ENCODE measurements around the gene LCTL. TPM values are rescaled to one million over a fixed set of nuclear protein-coding genes. Genes with fewer than 3 reads are reported as not detected.

Gene LCTL
- total RNA-seq, 1 experiment from 2014 or later = not detected

- Histone ChIP-seq H3K4me1 (ENCODE audit: control insufficient read depth, insufficient read depth, low read length) (no peaks in the 10 kb centered on the region), H3K27ac (ENCODE audit: low read length) (no peak overlapping the region), H3K4me3 (ENCODE audit: low read depth in 2 of 2, low read length in 2 of 2) (no peak overlapping the region), H3K27me3 (ENCODE audit: control insufficient read depth, insufficient read depth, low read length) (no peaks in the 10 kb centered on the region), H3K9me3 (ENCODE audit: control insufficient read depth, insufficient read depth, low read depth, low read length) (no peaks in the 10 kb centered on the region), H3K36me3 (ENCODE audit: control insufficient read depth, insufficient read depth, low read length) (no peaks in the 10 kb centered on the region)
- no TSS peak for BruUV-seq (replicated peaks)
- no peak for DNase-seq (ENCODE audit: low read depth, low spot score)
- in situ Hi-C loops (cut with HindIII; ENCODE audit: low pct_unique_long_range_greater_than_20kb, low sequenced_read_pairs) = no loop called here
- intact Hi-C loops (cut with micrococcal nuclease; ENCODE audit: unreplicated experiment) = no loop called here
- CTCF ChIA-PET = interaction anchor here (0.6 kb wide), 1 partner anchor 564 kb away, joined by 6 read pairs; no protein-coding TSS in a partner anchor
- TF ChIP-seq POLR2AphosphoS5 (IDR thresholded peaks at IDR 0.05; ENCODE audit: low read depth, low read length) (no peak), TCF7L2 (IDR thresholded peaks at IDR 0.05; ENCODE audit: low read depth, low read length) (no peak), REST (IDR thresholded peaks at IDR 0.05; ENCODE audit: insufficient read depth in 1 of 2, low read depth in 2 of 2, low read length in 1 of 2) (no peak), CTCF (IDR thresholded peaks at IDR 0.05) (no peak), SIN3A (IDR thresholded peaks at IDR 0.05; ENCODE audit: borderline replicate concordance, insufficient read depth, low read depth, low read length) (no peak)
- POLR2A ChIA-PET = interaction anchor here (0.6 kb wide), 1 partner anchor 37 kb away, joined by 3 read pairs; no protein-coding TSS in a partner anchor
- ATAC-seq = no peak
These were observed 43.1 kb upstream of the LCTL start for GRCh38 chr15:66608881-66609280.

GRCh38 chr15:66608159-66608558 is 42.4 kb upstream of the LCTL start:
- Histone ChIP-seq H3K4me1 (ENCODE audit: control insufficient read depth, insufficient read depth, low read length) (no peaks in the 10 kb centered on the region), H3K27ac (ENCODE audit: low read length) (no peak overlapping the region), H3K9me3 (ENCODE audit: control insufficient read depth, insufficient read depth, low read depth, low read length) (no peaks in the 10 kb centered on the region), H3K27me3 (ENCODE audit: control insufficient read depth, insufficient read depth, low read length) (no peaks in the 10 kb centered on the region), H3K36me3 (ENCODE audit: control insufficient read depth, insufficient read depth, low read length) (no peaks in the 10 kb centered on the region), H3K4me3 (ENCODE audit: low read depth in 2 of 2, low read length in 2 of 2) (no peak overlapping the region)
- no peak for TF ChIP-seq CTCF (IDR thresholded peaks at IDR 0.05)
- no TSS peak for BruUV-seq (replicated peaks)
- no peak for DNase-seq (ENCODE audit: low read depth, low spot score)
- no peak for ATAC-seq
- intact Hi-C loops (cut with micrococcal nuclease; ENCODE audit: unreplicated experiment) (no loop called here), in situ Hi-C loops (cut with HindIII; ENCODE audit: low pct_unique_long_range_greater_than_20kb, low sequenced_read_pairs) (no loop called here)
- POLR2A ChIA-PET = interaction anchor here (0.7 to 0.8 kb wide), 2 partner anchors 62 to 99 kb away, joined by 7 read pairs; no protein-coding TSS in a partner anchor
- CTCF ChIA-PET = interaction anchor here (1.5 kb wide), 1 partner anchor 10 kb away, joined by 5 read pairs; no protein-coding TSS in a partner anchor
